CD4-positive, alpha-beta T cell treated with Interferon gamma for 1 hour (primary cell): Measurements from ENCODE around the gene ZBTB42.

ENCODE experiments used
- DNase-seq: peaks from one replicate; pipeline ENCODE4 v3.0.0-alpha.2; 2020

ZBTB42 gene

DNA sequence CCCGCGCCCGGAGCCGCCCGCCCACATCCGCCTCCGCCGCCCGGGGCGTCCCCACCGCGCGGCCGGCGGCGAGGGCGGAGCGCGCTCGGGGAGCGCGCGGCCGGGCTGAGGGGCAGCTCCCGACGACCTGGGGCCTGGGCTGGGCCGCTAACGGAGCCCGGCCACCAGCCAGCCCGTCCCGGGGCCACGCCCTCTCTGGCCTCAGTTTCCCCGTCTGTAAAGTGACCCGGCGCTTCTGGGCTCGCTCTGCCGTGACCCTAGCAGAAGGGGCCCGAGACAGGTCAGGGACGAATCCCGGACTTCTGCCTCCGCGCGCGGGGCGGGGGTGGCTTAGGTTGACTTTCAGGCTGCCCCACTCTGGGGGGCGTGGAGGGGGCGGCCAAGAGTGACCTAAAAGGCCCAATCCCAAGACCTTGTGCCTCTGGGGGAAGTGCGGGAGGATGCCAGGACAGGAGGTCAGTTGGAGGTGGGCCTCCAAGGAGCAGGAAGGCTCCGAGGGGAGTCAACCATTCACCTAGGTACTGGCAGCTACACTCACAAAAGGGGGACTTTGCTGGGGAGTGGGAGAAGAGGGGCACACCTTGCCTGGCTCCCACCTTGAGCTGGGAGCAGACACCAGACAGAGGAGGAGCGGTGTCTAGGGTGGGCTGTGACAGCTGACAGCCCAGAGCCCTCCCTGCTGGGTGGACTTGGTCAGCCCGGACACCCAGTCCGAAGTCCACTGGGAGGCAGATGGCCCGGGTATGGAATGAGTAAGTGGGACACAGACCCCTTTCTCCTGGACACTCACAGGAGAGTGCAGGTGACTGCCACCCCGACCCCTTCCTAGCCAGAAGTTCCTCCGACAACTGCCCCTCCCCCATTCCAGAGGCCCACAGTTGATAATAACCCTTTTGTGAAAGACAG lies 4.9 kb upstream of the ZBTB42 start:
- peak; percentile 55 for DNase-seq

DNA sequence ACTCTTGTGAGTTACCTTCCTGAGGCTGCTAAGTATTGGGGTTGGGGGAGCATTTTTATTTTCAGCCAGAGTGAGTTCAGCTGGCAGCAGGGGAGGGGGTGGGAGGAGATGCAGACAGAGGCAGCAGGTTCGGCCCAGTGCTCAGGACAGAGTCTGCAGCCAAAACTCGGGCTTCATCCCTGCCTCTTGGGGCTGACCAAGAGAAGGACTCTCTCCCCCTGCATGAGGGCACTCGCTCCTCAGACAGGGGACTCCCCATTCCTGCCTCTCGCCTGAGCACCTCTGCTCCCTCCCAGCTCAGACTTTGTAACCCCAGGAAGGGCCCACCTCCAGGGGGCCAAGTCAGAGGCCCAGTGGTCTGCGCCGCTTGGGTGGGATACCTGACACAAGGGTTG lies 4.2 kb upstream of the ZBTB42 start:
- no peak for DNase-seq

GRCh38 chr14:104797115-104798044 lies 3.5 kb upstream of the ZBTB42 start:
- DNase-seq, result no peak

GRCh38 chr14:104798300-104799243 lies 2.3 kb upstream of the ZBTB42 start:
- DNase-seq, result no peak

DNA sequence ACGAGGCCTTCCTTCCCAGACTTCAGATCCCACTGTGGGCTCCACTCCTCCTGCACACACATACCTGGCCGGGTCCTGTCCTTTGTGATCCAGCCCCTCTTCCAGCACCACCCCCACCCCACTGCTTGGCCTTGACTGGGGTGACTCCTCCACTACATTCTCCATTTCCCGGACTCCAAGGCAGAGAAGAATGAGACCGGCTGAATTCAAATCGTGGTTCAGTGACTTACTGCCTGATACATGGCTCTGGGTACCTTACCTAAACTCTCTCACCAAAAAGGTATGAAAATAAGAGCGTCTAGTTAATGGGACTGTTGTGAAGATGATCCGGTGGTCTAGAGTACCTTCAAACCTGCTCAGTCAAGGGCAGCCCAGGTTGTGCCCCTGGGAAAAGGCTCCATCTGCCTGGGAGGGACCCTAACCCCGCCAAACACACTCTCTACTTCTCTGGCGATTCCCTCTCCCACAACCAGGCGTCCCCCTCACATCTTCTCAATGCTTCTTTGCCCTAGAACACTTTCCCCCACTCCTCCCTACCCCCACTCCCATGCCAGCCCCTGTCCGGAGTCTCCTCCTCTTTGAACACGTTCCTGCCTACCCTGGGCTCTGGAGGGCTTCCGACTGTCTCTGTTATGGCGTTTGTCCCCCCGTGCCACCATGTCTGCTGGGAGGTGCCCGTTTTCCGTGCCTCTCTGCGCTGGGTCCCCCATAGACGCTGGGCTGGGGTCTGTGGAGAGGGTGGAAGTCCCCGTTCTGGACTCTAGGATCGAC lies 1.5 kb upstream of the ZBTB42 start:
- DNase-seq, result no peak

GRCh38 chr14:104800015-104800770 lies 708 bp upstream of the ZBTB42 start:
- DNase-seq, result peak; percentile 88

GRCh38 chr14:104801520-104802393 lies 856 bp downstream of the ZBTB42 start:
- DNase-seq, result no peak

DNA sequence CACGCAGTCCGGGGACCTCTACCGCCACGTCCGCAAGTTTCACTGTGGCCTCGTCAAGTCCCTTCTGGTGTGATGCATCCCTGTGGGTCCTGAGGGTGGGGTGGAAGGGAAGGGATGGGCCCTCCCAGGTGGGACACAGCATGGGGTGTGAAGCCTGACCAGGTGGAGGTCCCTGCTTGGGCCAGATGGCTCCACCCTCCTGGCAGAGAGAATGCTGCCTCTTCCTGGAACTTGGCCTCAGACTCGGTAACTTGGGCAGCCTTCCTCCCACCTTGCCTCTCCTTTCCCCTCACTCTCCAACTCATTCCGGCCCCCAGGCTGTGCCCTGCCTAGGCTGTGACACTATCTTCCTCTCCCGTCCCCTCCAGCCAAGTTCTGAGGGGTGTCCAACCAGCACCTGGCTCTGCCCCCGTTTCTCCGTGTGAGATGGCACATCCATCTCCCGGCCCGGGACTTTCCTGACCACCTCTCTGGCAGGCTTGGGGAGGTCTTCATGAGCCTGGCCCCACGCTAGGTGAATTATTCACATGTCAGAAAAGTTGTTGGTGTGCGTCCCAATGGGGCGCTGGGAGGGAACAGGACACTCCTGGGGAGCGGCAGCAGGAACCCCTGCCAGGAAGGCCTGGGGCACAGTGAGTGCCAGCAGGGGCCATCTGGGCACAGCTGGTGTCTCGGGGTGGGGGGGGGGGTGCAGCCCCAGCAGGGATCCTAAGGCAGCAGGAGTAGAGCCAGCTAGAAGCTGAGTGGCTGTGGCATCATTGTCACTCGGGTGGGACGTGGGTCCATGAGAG lies 1.7 kb downstream of the ZBTB42 start:
- no peak for DNase-seq

DNA sequence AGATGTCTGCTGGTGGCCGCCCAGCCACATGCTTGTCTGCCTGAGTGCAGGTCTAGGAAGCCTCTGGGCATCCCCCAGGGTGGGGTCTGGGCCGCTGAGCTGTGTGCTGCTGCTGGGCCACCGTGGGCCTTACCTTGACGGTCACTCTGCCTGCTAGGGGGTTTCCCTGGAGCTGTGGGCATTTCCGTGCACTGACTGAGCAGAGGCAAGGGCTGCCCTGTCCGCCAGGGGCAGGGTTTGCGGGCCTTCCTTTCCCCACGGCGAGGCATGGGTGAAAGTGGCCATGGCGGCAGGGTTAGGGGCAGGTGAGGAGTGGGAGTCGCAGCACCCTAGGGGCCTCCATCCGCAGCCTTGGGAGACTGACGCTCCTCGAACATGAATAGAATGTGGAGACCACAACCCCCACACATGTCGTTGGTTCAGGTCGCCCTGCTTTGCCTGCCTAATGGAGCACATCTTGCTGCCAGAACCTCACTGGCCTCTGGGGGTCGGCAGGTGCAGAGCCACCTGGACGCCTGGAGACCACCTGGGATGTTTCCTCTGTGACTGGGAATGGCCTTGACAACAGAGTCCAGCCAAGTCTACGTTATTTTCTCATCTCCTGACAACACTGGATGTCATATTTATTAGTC lies 2.5 kb downstream of the ZBTB42 start:
- no peak for DNase-seq

DNA sequence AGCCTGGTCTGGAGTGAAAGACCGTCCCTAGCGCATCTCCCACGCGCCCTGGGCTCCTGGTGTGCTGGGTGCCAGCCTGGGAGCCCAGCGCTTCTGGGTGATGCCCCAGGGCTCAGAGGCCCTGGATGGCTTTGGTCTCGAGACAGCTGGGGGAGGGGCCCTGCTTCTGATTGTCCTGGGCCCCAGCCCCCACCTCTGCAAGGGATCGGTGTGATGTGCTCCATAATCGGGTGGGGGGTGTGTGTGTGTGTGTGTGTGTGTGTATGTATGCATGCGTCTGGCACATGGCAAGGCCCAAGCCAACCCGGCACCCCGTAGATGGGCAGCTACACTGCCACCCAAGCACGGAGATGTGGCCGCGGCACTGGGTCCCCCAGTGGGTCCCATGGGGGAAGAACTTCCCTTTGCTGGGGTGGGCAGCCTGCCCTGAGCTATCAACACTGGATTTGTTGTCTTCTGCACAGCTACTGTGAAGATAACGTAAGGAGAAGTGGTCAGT lies 3.1 kb downstream of the ZBTB42 start:
- no peak for DNase-seq

DNA sequence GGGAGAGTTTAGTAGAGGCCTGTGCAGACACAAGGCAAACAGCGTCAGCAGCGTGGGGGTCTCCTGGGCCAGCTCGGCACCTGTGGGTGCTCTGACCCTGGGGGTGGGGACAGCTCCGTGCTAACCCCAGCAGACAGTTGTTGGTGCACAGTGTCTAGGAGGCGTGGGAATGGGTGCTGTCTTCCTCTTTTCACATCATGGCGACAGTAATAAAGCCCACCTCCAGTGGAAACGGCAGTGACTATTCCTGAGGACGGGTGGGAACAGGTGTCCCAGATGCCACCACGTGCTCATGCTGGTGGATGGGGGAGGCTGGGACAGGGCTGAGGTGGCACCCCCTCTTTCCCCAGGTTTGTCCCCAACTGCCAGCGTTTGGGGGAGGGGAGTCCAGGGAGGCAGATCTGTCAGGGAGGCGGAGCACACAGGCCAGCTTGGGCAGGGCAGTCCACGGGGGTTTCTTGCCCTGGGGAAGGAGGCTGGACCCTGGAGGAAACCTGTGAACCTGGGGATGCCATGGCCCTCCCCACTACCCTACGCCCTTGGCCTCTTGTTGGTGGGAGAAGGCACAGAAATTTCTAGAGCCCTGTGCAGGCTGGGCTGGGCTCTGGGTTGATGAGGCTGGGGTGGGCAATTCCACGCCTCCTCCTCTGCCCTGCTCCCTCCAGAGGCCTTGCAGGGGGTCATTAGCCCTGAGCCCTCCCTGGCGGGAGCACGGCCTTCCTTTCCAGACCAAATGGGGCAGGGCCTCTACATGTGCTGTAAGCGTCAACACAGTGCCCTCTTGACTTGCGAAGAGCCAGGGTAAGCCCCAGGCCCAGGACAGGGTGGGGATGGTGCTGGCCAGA lies 3.8 kb downstream of the ZBTB42 start:
- DNase-seq, result no peak

- DNase-seq, result no peak
Observed at GRCh38 chr14:104805326-104805678, 4.4 kb downstream of the ZBTB42 start.

DNA sequence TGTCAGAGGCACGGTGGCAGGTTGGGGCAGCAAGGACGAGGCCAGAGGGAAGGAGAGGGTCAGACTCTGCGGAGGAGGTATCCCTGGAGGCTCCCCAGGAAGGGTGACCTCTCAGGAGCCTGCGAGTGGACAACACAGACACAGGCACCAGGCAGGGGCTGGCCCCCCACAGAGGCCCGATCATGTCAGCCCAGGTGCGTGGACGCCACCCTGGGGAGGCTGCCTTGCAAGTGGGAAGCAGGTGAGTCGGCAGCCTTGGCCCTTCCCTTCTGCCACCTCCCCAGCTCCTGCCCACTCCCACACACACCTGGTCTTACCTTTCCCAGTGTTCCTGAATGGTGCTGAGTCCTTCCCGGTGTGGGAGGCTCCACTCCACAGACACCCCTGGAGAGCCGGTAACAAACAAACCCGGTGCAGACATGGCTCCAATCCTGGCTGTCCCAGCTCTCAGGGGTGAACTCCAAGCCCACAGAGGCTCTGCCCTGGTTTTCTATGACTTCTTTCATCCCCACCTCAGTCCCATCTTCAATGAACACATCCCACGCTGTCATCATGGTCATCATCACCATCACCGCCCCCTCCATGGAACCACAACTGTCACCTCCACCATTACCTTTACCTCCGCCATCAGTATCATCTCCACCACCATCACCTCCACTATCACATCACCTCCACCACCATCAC lies 5.2 kb downstream of the ZBTB42 start:
- no peak for DNase-seq

DNA sequence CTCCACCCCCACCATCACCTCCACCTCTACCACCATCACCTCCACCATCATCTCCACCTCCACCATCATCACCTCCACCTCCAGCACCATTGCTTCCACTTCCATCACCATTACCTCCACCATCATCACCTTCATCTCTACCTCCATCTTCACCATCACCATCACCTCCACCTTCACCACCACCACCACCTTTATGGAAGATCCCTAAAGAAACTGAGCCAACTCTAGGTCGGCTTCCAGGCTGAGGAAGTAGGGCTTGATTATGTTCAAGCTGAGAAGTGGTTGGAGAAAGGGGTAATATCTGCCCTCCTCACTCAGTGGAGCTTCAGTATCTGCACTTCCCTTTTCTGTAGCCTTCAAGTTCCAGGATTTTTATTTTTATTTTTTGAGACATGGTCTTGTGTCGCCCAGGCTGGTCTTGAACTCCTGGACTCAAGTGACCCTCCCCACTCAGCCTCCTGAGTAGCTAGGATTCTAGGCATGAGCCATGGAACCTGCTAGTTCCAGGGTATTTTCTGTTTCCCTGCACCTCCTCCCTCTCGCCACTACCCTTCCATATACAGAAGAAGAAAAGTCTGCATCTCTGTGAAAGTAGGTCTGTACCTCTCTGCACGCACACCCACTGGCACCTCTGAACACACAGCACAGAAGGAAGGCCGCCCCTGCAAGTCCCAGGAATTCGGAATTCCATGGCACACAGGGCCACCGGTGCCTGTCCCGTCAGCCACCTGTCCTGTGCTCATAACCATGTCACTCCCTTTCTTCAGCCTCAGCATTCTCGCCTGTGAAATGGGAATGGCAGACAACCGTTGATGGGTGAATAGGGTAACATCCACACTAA lies 5.9 kb downstream of the ZBTB42 start:
- DNase-seq, result no peak

DNA sequence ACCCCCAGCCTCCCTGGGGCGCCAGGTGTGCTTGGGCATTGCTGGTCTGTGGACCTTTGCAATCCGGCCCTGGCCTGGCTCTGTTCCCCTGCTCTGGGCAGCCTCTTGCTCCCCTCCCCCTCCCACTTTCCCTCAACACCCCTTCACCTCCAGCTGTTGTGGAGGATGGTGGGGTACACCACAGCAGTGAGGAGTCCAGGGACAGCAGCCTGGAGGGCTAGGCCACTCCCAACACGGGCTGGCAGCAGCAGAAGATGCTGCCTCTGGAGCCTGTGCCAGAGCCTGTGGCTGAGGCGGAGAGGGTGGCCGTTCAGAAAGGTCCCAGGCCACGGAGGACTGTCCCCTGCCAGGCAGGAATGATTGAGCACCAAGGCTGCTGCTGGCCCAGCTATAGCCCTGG lies 7.6 kb downstream of the ZBTB42 start:
- no peak for DNase-seq

DNA sequence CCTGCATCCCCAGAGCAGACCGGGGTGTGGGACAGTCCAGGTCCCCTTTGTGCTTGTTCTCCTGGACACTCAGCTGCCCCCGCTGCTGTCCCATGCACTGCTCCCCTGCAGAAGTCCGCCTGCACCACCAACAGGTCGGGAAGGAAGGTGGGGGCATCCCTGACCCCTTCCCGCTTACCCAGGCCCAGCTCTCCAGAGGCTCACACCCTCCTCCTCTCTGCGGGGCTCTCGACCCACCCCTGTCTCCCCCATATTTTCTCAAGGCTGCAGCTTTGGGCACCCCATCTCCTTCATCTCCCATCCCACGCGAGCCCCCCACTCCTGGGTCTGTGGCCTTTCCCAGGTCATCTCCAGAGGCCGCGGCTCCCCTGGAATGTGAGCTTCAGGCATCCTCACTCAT lies 9.4 kb downstream of the ZBTB42 start:
- DNase-seq, result no peak
